Activated CD4-positive, alpha-beta memory T cell treated with anti-CD3 and anti-CD28 coated beads for 36 hours (primary cell): ENCODE measurements around the gene MBLAC1. TPM values are rescaled to one million over a fixed set of nuclear protein-coding genes. Genes with fewer than 3 reads are reported as not detected.
"Not testable (repeated sequence)": the region's sequence is repeated elsewhere in the genome, so short reads cannot be mapped to it uniquely, and the experiment has no call there.

Source experiments
- CTCF ChIA-PET: fragments of 350-600 bp; sonication (Branson Sonifier 250); formaldehyde crosslinking; loops from one replicate; lab custom pipeline; 2021; ENCODE audit warnings: antibody characterized with exemption, inconsistent platforms; lab: Charles Lee
- POLR2A ChIA-PET: fragments of 350-600 bp; sonication (Branson Sonifier 250); formaldehyde crosslinking; loops from one replicate; lab custom pipeline; 2021; ENCODE audit warnings: antibody characterized with exemption; lab: Charles Lee
- DNase-seq: peaks from one replicate; pipeline ENCODE4 v3.0.0-alpha.2; 2020
- H3K27ac Mint-ChIP-seq: one replicate; pipeline ENCODE4 v1.8.0; 2021; ENCODE audit warnings: mixed read lengths
- H3K27me3 Mint-ChIP-seq: one replicate; pipeline ENCODE4 v1.8.0; 2021; ENCODE audit warnings: mixed read lengths
- H3K36me3 Mint-ChIP-seq: one replicate; pipeline ENCODE4 v1.8.0; 2021; ENCODE audit warnings: mixed read lengths
- H3K4me1 Mint-ChIP-seq: one replicate; pipeline ENCODE4 v1.8.0; 2021; ENCODE audit warnings: low read depth, mixed read lengths
- H3K4me3 Mint-ChIP-seq: one replicate; pipeline ENCODE4 v1.8.0; 2021; ENCODE audit warnings: mild to moderate bottlenecking, mixed read lengths
- H3K9me3 Mint-ChIP-seq: one replicate; pipeline ENCODE4 v1.8.0; 2021; ENCODE audit warnings: mixed read lengths
- intact Hi-C: fragments of 100-400 bp; cut with micrococcal nuclease; formaldehyde crosslinking; loops from one replicate; pipeline ENCODE4 v1.15.1; 2023
- total RNA-seq, 2 experiments: library from RNA; stranded (reverse); gene quantifications; one replicate each; pipeline ENCODE4 v1.2.3, GENCODE V29; 2021

Gene MBLAC1
- total RNA-seq, 2 experiments from 2014 or later, result 2.3 to 3.4 TPM

GRCh38 chr7:100142461-100142860 is 15.7 kb downstream of the MBLAC1 start:
- H3K36me3 Mint-ChIP-seq, result no peaks in the 10 kb centered on the region
- ChIA-PET POLR2A (no interaction called here), CTCF (interaction anchor here (1.0 kb wide), 1 partner anchor 12 kb away, joined by 4 read pairs; no protein-coding TSS in a partner anchor)
- intact Hi-C loops, result no loop called here
- no peaks in the 10 kb centered on the region for H3K9me3 Mint-ChIP-seq
- peaks cover 11% of the 10 kb centered on the region for H3K4me1 Mint-ChIP-seq
- no peak overlapping the region for H3K4me3 Mint-ChIP-seq
- H3K27ac Mint-ChIP-seq, result no peak overlapping the region
- H3K27me3 Mint-ChIP-seq, result peaks cover 2% of the 10 kb centered on the region
- no peak for DNase-seq

DNA sequence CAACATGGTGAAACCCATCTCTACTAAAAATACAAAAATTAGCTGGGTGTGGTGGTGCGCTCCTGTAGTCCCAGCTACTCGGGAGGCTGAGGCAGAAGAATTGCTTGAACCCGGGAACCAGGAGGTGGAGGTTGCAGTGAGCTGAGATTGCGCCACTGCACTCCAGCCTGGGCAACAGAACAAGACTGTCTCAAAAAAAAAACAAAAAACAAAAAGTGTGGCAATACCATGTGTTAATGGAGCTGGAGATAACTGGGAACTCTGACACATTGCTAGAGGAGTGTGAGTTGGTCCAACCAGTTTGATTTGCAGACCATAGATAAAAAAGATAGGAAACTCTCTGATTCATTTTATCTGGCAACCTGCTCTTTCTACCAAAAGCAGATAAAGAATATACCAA is 19.6 kb downstream of the MBLAC1 start:
- H3K36me3 Mint-ChIP-seq, DNase-seq, H3K27me3 Mint-ChIP-seq, H3K4me3 Mint-ChIP-seq, POLR2A ChIA-PET, H3K27ac Mint-ChIP-seq, intact Hi-C loops, H3K9me3 Mint-ChIP-seq: not testable (repeated sequence)
- CTCF ChIA-PET, result interaction anchor here (6.2 kb wide), 1 partner anchor 14 kb away, joined by 46 read pairs; no protein-coding TSS in a partner anchor
- H3K4me1 Mint-ChIP-seq, result peaks cover 17% of the 10 kb centered on the region

DNA sequence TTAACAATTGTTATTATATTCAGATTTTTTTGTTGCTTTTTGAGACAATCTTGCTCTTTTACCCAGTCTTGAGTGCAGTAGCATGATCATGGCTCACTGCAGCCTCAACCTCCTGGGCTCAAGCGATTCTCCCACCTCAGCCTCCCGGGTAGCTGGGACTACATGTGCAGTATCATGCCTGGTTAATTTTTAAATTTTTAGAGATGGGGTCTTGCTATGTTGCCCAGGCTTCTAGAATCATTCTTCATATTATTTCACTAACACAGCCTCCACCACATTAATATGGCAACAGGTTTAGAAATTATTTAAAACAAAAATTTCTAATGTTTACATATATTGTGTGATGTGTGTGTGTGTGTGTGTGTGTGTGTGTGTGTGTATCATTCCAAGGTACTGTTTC is 20.5 kb downstream of the MBLAC1 start:
- POLR2A ChIA-PET, result interaction anchor here (1.2 kb wide), 1 partner anchor 9 kb away, joined by 3 read pairs; no protein-coding TSS in a partner anchor
- Mint-ChIP-seq H3K4me3 (no peak overlapping the region), H3K9me3 (no peaks in the 10 kb centered on the region), H3K27me3 (no peaks in the 10 kb centered on the region), H3K4me1 (peaks cover 19% of the 10 kb centered on the region), H3K27ac (peak overlapping the region; percentile 94), H3K36me3 (peaks cover 9% of the 10 kb centered on the region)
- no peak for DNase-seq
- CTCF ChIA-PET, result interaction anchor here (2.1 to 6.2 kb wide), 2 partner anchors 15 to 70 kb away, joined by 9 to 46 read pairs; no protein-coding TSS in a partner anchor
- intact Hi-C loops, result no loop called here

- H3K27ac Mint-ChIP-seq, result peak overlapping the region; percentile 94
- peaks cover 23% of the 10 kb centered on the region for H3K4me1 Mint-ChIP-seq
- H3K9me3 Mint-ChIP-seq, result no peaks in the 10 kb centered on the region
- H3K36me3 Mint-ChIP-seq, result peaks cover 15% of the 10 kb centered on the region
- H3K4me3 Mint-ChIP-seq, result peak overlapping the region; percentile 95
- ChIA-PET POLR2A (interaction anchor here (0.7 to 1.6 kb wide), 7 partner anchors 9 to 48 kb away, joined by 3 to 4 read pairs (median 3); partner anchors contain the start of genes CNPY4, GPC2 and MCM7), CTCF (interaction anchor here (1.0 to 6.2 kb wide), 4 partner anchors 9 to 70 kb away, joined by 4 to 46 read pairs (median 8); no protein-coding TSS in a partner anchor)
- DNase-seq, result no peak
- intact Hi-C loops, result loop anchor here (1.0 to 2.0 kb wide), 5 partner anchors 10 to 280 kb away; partner anchors contain the start of genes GPC2, MBLAC1, STAG3 and TRAPPC14
- H3K27me3 Mint-ChIP-seq, result no peaks in the 10 kb centered on the region
Measured at GRCh38 chr7:100148225-100148558, 21.4 kb downstream of the MBLAC1 start.

DNA sequence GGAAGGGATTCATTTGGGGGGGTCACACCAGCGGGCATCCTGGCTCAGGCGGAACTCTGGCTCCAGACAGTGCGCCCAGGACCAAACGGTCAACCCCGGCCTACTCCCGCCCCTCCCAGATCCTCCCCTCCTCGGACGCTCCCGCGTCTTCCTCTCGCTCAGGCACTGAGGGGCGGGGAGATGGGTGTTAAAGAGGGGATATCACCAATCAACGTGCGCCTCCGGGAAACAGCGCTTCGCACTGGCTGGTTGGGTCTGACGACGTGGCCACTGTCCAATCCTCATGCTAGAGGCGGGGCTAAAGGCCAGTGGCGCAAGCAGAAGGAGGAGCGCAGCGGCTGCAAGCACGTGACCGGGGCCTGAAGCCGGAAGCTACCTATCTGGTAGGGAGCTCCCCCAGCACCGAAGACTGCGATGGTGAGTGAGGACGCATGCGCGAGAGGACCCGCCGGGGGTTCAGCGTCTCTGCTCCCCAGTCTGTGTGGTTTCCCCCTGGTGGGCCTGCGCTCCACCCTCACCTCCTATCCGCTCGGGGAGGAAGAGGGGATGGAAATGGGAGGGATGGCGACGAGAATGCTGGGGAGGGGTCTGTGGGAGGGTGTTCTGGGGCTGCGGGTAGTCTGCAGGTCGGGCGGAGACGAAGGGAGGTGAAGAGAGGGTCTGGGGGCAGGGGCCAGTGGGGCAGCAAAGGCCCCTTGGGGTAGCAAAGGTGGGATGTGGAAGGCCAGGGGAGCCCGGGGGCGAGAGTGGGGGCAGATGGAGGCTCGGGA is 22.0 kb downstream of the MBLAC1 start, which contains the start of gene LAMTOR4:
Gene LAMTOR4, plus strand, starts transcription at position 360 of the 770 bp plus-strand sequence. Its CDS starts 55 bp downstream, at position 415.
- Mint-ChIP-seq H3K36me3 (peaks cover 15% of the 10 kb centered on the region), H3K27ac (peak within 1 kb of the TSS; percentile 94), H3K27me3 (no peaks in the 10 kb centered on the region), H3K4me1 (peaks cover 25% of the 10 kb centered on the region), H3K4me3 (peak within 1 kb of the TSS; percentile 95), H3K9me3 (no peaks in the 10 kb centered on the region)
- CTCF ChIA-PET, result interaction anchor here (1.0 to 6.2 kb wide), 4 partner anchors 8 to 69 kb away, joined by 4 to 46 read pairs (median 8); no protein-coding TSS in a partner anchor
- POLR2A ChIA-PET, result interaction anchor here (0.6 to 1.6 kb wide), 9 partner anchors 9 to 280 kb away, joined by 3 to 4 read pairs (median 3); partner anchors contain the start of genes CNPY4, GPC2, MCM7 and ZCWPW1
- intact Hi-C loops, result loop anchor here (1.0 to 2.0 kb wide), 5 partner anchors 10 to 280 kb away; partner anchors contain the start of genes GPC2, MBLAC1, STAG3 and TRAPPC14
- DNase-seq, result peak; percentile 99

DNA sequence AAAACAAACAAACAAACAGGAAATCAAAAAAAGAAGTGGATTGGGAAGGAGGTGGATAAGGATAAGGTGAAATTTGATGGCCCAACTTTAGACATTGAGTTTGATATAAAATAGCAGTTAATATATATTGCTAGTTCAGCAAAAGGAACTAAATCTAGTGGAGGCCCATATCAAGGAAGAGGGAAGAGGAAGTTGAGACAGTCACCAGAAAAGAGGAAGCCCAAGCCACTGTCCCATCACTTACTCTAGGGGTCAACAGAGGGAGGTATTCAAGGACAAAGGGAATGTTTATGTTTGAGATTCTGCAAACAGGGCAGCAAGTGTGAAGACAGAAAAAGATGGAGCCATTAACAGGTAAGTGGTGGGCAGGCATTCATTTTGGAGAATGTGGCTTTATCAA is 25.6 kb downstream of the MBLAC1 start:
- intact Hi-C loops, result no loop called here
- no peak for DNase-seq
- Mint-ChIP-seq H3K4me3 (no peak overlapping the region), H3K27ac (peak overlapping the region; percentile 5), H3K4me1 (peaks cover 44% of the 10 kb centered on the region), H3K27me3 (no peaks in the 10 kb centered on the region), H3K9me3 (no peaks in the 10 kb centered on the region), H3K36me3 (peaks cover 34% of the 10 kb centered on the region)
- ChIA-PET CTCF (interaction anchor here (0.7 kb wide), 1 partner anchor 462 kb away, joined by 3 read pairs; no protein-coding TSS in a partner anchor), POLR2A (no interaction called here)

DNA sequence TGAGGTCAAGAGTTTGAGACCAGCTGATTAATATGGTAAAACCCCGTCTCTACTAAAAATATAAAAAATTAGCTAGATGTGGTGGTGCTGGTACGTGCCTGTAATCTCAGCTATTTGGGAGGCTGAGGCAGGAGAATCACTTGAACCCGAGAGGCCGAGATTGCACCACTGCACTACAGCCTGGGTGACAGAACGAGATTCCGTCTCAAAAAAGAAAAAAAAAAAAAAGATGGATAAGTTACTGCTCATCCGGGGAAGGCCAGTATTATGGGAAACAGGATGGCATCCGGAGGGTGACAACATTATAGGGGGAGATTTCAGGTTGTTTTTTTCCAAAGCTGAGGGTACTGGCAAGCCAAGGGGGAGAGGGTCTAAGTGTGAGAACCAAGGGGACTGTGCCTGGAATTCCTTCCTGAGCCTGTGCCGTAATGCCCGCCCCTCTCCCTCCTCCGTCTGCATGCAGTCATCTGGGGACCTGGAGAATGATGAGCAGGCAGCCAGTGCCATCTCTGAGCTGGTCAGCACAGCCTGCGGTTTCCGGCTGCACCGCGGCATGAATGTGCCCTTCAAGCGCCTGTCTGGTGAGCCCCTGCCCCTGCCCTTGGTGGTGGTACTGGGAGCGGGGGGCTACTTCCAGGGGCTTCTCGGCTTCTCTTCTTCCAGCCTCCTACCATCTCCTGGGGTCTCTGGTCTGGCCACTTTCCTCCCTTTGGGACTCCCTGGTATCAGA is 26.3 kb downstream of the MBLAC1 start:
- POLR2A ChIA-PET, result interaction anchor here (0.6 kb wide), 1 partner anchor 68 kb away, joined by 3 read pairs; no protein-coding TSS in a partner anchor
- DNase-seq, result no peak
- Mint-ChIP-seq H3K27ac (no peak overlapping the region), H3K4me1 (peaks cover 46% of the 10 kb centered on the region), H3K27me3 (no peaks in the 10 kb centered on the region), H3K36me3 (peaks cover 38% of the 10 kb centered on the region), H3K4me3 (no peak overlapping the region), H3K9me3 (no peaks in the 10 kb centered on the region)
- CTCF ChIA-PET, result interaction anchor here (0.7 kb wide), 1 partner anchor 461 kb away, joined by 3 read pairs; no protein-coding TSS in a partner anchor
- intact Hi-C loops, result no loop called here

- no peak for DNase-seq
- Mint-ChIP-seq H3K4me3 (no peak overlapping the region), H3K27ac (peak overlapping the region; percentile 51), H3K9me3 (no peaks in the 10 kb centered on the region), H3K36me3 (peaks cover 38% of the 10 kb centered on the region), H3K27me3 (no peaks in the 10 kb centered on the region), H3K4me1 (peaks cover 43% of the 10 kb centered on the region)
- CTCF ChIA-PET, result no interaction called here
- POLR2A ChIA-PET, result interaction anchor here (0.6 kb wide), 1 partner anchor 67 kb away, joined by 3 read pairs; no protein-coding TSS in a partner anchor
- intact Hi-C loops, result no loop called here
Measured at GRCh38 chr7:100153708-100154535, 27.2 kb downstream of the MBLAC1 start.

DNA sequence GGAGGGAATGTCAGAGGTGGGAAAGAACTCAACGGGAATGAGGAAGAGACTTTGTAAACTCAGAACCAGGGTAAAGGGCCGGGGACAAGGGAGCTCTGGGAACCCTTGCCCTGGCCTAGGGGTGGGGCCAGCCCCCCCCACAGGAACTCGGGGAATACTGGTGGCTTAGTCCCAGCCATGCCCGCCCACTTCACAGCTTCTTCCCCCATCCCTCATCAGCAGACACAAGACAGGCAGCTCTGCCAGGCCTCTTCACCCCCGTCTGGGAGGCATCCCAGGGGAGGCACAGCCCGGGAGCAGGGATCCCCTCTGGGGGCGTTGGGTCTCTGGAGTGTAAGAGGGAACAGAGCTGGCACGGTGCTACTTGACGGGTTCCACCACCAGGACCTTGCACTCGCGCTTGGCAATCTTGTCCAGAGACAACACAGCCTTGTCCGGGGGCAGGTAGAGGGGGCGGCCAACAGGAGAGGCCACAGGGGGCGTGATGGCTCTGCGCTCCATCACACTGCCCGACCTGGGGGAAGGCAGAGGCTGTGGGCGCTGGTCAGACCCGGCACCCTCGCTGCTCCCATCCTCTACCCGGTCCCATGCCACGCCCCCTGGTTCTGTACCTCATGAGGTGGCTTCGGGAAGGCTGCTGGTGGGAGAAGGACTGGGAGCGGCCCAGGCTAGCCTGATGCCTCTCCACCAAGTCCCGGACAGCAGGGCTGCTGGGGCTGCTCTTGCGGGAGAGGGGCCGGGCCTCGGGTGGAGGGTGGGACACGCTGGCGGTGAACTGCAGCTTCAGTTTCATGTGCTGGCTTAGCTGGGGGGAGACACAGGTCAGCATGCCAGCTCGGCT is 28.1 kb downstream of the MBLAC1 start:
- H3K27me3 Mint-ChIP-seq, result no peaks in the 10 kb centered on the region
- ChIA-PET CTCF (no interaction called here), POLR2A (no interaction called here)
- peaks cover 38% of the 10 kb centered on the region for H3K36me3 Mint-ChIP-seq
- peaks cover 47% of the 10 kb centered on the region for H3K4me1 Mint-ChIP-seq
- H3K27ac Mint-ChIP-seq, result no peak overlapping the region
- no peaks in the 10 kb centered on the region for H3K9me3 Mint-ChIP-seq
- no peak overlapping the region for H3K4me3 Mint-ChIP-seq
- no peak for DNase-seq
- intact Hi-C loops, result no loop called here

GRCh38 chr7:100155553-100156317 is 29.0 kb downstream of the MBLAC1 start:
- Mint-ChIP-seq H3K27ac (no peak overlapping the region), H3K9me3 (no peaks in the 10 kb centered on the region), H3K4me1 (peaks cover 40% of the 10 kb centered on the region), H3K4me3 (no peak overlapping the region), H3K27me3 (no peaks in the 10 kb centered on the region), H3K36me3 (peaks cover 34% of the 10 kb centered on the region)
- POLR2A ChIA-PET, result interaction anchor here (0.6 kb wide), 1 partner anchor 74 kb away, joined by 3 read pairs; no protein-coding TSS in a partner anchor
- intact Hi-C loops, result no loop called here
- no peak for DNase-seq
- CTCF ChIA-PET, result interaction anchor here (0.9 kb wide), 1 partner anchor 252 kb away, joined by 4 read pairs; no protein-coding TSS in a partner anchor
